K562 (cell line): ENCODE data around the gene OR2T10. TPM values are rescaled to one million over a fixed set of nuclear protein-coding genes. Genes with fewer than 3 reads are reported as not detected.

ENCODE experiments used
- ATAC-seq: fragments of 200-7000 bp; cut with Tn5 transposase; 3 replicates; pipeline ENCODE4 v1.9.1; 2020; ENCODE audit warnings: moderate library complexity
- BruUV-seq: library from RNA; stranded (reverse); fragments of 400-500 nt; replicated peaks from 2 replicates; lab custom pipeline; 2021; lab: Mats Ljungman, UMichigan
- CTCF ChIA-PET: fragments of 300-600 bp; formaldehyde crosslinking; extraction: SDS; loops from one replicate; lab custom pipeline; 2021; ENCODE audit warnings: low intra/inter-chr PET ratio; lab: Yijun Ruan, JAX
- POLR2A ChIA-PET: fragments of 300-600, 350-650 bp; sonication (Branson Sonifier 250); formaldehyde crosslinking; extraction: SDS; loops from one replicate; lab custom pipeline; 2021; ENCODE audit warnings: antibody characterized with exemption, inconsistent platforms; lab: Yijun Ruan, JAX
- DNase-seq, 4 experiments: peaks; one replicate each; pipeline versions ENCODE4 v3.0.0 to v3.0.0-alpha.2; 2011 to 2018; ENCODE audit warnings: low spot score in 3 of 4, mixed read lengths in 3 of 4; ENCODE audit errors: extremely low read depth in 1 of 4
- FAIRE-seq: peaks from 2 replicates; lab custom pipeline; 2011; peaks lifted over from hg19 to GRCh38; lab: Jason Lieb, UNC
- H2AFZ ChIP-seq: 2 replicates; pipeline ENCODE4 v1.6.0; 2011; ENCODE audit warnings: low read depth, low read length, control low read depth, inconsistent platforms
- H3K27ac ChIP-seq: fragments of 200-600 bp; 3 replicates; pipeline ENCODE4 v1.8.0; 2011; ENCODE audit warnings: low read depth, mild to moderate bottlenecking, control low read depth, inconsistent platforms, low read length, moderate library complexity, mixed read lengths; ENCODE audit errors: extremely low read depth
- H3K27me3 ChIP-seq, 2 experiments: fragments of 300-600 bp in 1 of 2; 2 replicates in 1 of 2; 3 replicates in 1 of 2; pipeline versions ENCODE4 v1.6.0 to v1.8.0; 2011; ENCODE audit warnings: inconsistent platforms in 2 of 2, low read length in 2 of 2, mild to moderate bottlenecking in 1 of 2, mixed read lengths in 1 of 2, moderate library complexity in 1 of 2; ENCODE audit not compliant: control insufficient read depth in 2 of 2, insufficient read depth in 2 of 2
- H3K36me3 ChIP-seq: fragments of 300-600 bp; 3 replicates; pipeline ENCODE4 v1.8.0; 2011; ENCODE audit warnings: mild to moderate bottlenecking, low read length, inconsistent platforms; ENCODE audit not compliant: control insufficient read depth, insufficient read depth
- H3K4me1 ChIP-seq, 2 experiments: fragments of 200-600 bp in 1 of 2; replicated peaks in 1 of 2; 2 replicates in 1 of 2; 3 replicates in 1 of 2; pipeline versions ENCODE4 v1.5.1 to v1.8.0; 2011; ENCODE audit warnings: inconsistent platforms in 2 of 2, low read length in 2 of 2, mild to moderate bottlenecking in 1 of 2, mixed read lengths in 1 of 2, moderate library complexity in 1 of 2; ENCODE audit not compliant: control insufficient read depth in 2 of 2, insufficient read depth in 2 of 2
- H3K4me2 ChIP-seq: 2 replicates; pipeline ENCODE4 v1.6.1; 2011; ENCODE audit warnings: low read length, control low read depth, inconsistent platforms, mixed read lengths; ENCODE audit not compliant: insufficient read depth
- H3K4me3 ChIP-seq: fragments of 200-600 bp; sonication (generic), shearing (Covaris generic); 2 replicates; pipeline ENCODE4 v1.5.1; 2016; ENCODE audit warnings: control low read depth, inconsistent platforms
- H3K79me2 ChIP-seq: fragments of 200-600 bp; 3 replicates; pipeline ENCODE4 v1.8.0; 2011; ENCODE audit warnings: low read length, inconsistent platforms; ENCODE audit not compliant: control insufficient read depth, insufficient read depth
- H3K9ac ChIP-seq, 2 experiments: 2 replicates each; pipeline versions ENCODE4 v1.6.0 to v1.6.1; 2011; ENCODE audit warnings: low read depth in 2 of 2, low read length in 2 of 2, control low read depth in 1 of 2, inconsistent platforms in 1 of 2, mild to moderate bottlenecking in 1 of 2, mixed read lengths in 1 of 2; ENCODE audit not compliant: insufficient read depth in 1 of 2
- H3K9me1 ChIP-seq: one replicate; pipeline ENCODE4 v1.6.0; 2011; ENCODE audit warnings: inconsistent platforms, mild to moderate bottlenecking, low read length, moderate library complexity; ENCODE audit not compliant: control insufficient read depth, insufficient read depth
- H3K9me3 ChIP-seq: replicated peaks from 2 replicates; pipeline ENCODE4 v1.5.1; 2011; ENCODE audit warnings: low read depth, low read length, inconsistent platforms; ENCODE audit not compliant: control insufficient read depth, insufficient read depth
- H4K20me1 ChIP-seq: replicated peaks from 2 replicates; pipeline ENCODE4 v1.6.1; 2011; ENCODE audit warnings: low read length, inconsistent platforms, mixed read lengths; ENCODE audit not compliant: control insufficient read depth, insufficient read depth
- ERF ChIP-seq: fragments of 450-650 bp; formaldehyde crosslinking; IDR thresholded peaks from 2 replicates; pipeline ENCODE4 v1.4.0; 2020; ENCODE audit warnings: mild to moderate bottlenecking, mixed read lengths
- ETV1 ChIP-seq: fragments of 450-650 bp; conservative IDR thresholded peaks from 2 replicates; pipeline ENCODE4 v1.6.1; 2016; ENCODE audit warnings: missing genetic modification characterization, control low read depth, low read depth, missing compliant biosample characterization
- HNRNPUL1 ChIP-seq: fragments of 200-400 bp; formaldehyde crosslinking; IDR thresholded peaks from 2 replicates; pipeline ENCODE4 v1.6.1; 2017; ENCODE audit warnings: low read length
- JUN ChIP-seq, 2 experiments: sonication (generic) in 1 of 2; formaldehyde crosslinking in 1 of 2; IDR thresholded peaks; 2 replicates each; pipeline versions ENCODE4 v1.6.1 to v1.8.0; 2012 to 2022; ENCODE audit warnings: borderline replicate concordance in 2 of 2, mild to moderate bottlenecking in 2 of 2, improper control_type of control experiment in 1 of 2, low read depth in 1 of 2, low read length in 1 of 2, missing genetic modification reagents in 1 of 2
- NR1H2 ChIP-seq: sonication (generic); formaldehyde crosslinking; IDR thresholded peaks from 2 replicates; pipeline ENCODE4 v1.4.0; 2020; ENCODE audit warnings: mild to moderate bottlenecking, missing genetic modification reagents
- RBFOX2 ChIP-seq: fragments of 200-400 bp; formaldehyde crosslinking; IDR thresholded peaks from 2 replicates; pipeline ENCODE4 v1.6.1; 2017; ENCODE audit warnings: low read depth, mild to moderate bottlenecking, low read length, moderate library complexity
- RCOR1 ChIP-seq, 2 experiments: IDR thresholded peaks; 2 replicates each; pipeline ENCODE4 v1.6.1; 2012; ENCODE audit warnings: low read depth in 2 of 2, low read length in 2 of 2, borderline replicate concordance in 1 of 2, improper control_type of control experiment in 1 of 2
- TBL1XR1 ChIP-seq, 2 experiments: IDR thresholded peaks; 2 replicates each; pipeline ENCODE4 v1.6.1; 2012; ENCODE audit warnings: improper control_type of control experiment in 2 of 2, low read length in 2 of 2, mild to moderate bottlenecking in 1 of 2
- ZNF175 ChIP-seq: fragments of 200-800 bp; sonication (Bioruptor generic); IDR thresholded peaks from 2 replicates; pipeline ENCODE4 v1.6.1; 2016; ENCODE audit warnings: low read depth, mild to moderate bottlenecking, missing genetic modification characterization, missing compliant biosample characterization
- ZNF232 ChIP-seq: sonication (generic); formaldehyde crosslinking; IDR thresholded peaks from 2 replicates; pipeline ENCODE4 v1.8.0; 2022; ENCODE audit warnings: mild to moderate bottlenecking, missing genetic modification reagents
- ZNF24 ChIP-seq: fragments of 450-650 bp; IDR thresholded peaks from 2 replicates; pipeline ENCODE4 v1.6.1; 2016
- ZNF347 ChIP-seq: fragments of 450-650 bp; formaldehyde crosslinking; IDR thresholded peaks from 2 replicates; pipeline ENCODE4 v1.4.0; 2020; ENCODE audit warnings: low read depth, mild to moderate bottlenecking, moderate library complexity
- WGBS: fragments of 100-300 bp; shearing (Covaris generic); methylation state at CpG from one replicate; pipeline ENCODE4 v1.1.6; 2016; ENCODE audit warnings: low coverage, mixed read lengths; ENCODE audit not compliant: insufficient coverage; ENCODE audit errors: missing lambda C conversion rate; 5-methylcytosine and 5-hydroxymethylcytosine counted together
- in situ Hi-C: fragments of 300-500 bp; cut with MboI; formaldehyde crosslinking; loops from 4 replicates; pipeline ENCODE4 v1.15.0; 2018; ENCODE audit warnings: inconsistent platforms, mixed read lengths
- intact Hi-C: fragments of 100-400 bp; cut with micrococcal nuclease; formaldehyde crosslinking; loops from 2 replicates; pipeline ENCODE4 v1.14.2; 2022
- polyA plus RNA-seq, 8 experiments: library from polyadenylated mRNA; depleted of rRNA in 4 of 8; stranded (reverse) in 5 of 8; unstranded in 3 of 8; fragments of >200 nt; fragmentation: Nextera tagmentation in 2 of 8; fragmentation: Illumina TruSeq in 1 of 8; extraction: Ambion mirVana in 2 of 8; extraction: Trizol in 1 of 8; gene quantifications; 2 replicates each; pipeline versions ENCODE4 v1.2.1 to v1.2.3, GENCODE V29; 2011 to 2014; ENCODE audit warnings: inconsistent platforms in 1 of 8, missing spikeins in 1 of 8
- total RNA-seq, 7 experiments: library from RNA; depleted of rRNA in 6 of 7; stranded (reverse); fragments of >200 nt in 6 of 7; fragmentation: Illumina TruSeq in 2 of 7; extraction: Trizol in 2 of 7; gene quantifications; 2 replicates each; pipeline versions ENCODE4 v1.2.1 to v1.2.3, GENCODE V29; 2011 to 2021; ENCODE audit warnings: low replicate concordance in 1 of 7
- TF ChIP-seq, protein P1 (sequence below): sonication (generic); formaldehyde crosslinking; IDR thresholded peaks from 2 replicates; pipeline ENCODE4 v1.8.1; 2023; ENCODE audit warnings: missing genetic modification reagents, mild to moderate bottlenecking, borderline replicate concordance
- TF ChIP-seq, protein P2 (sequence below): fragments of 250-450 bp; sonication (Bioruptor Pico); IDR thresholded peaks from 2 replicates; pipeline ENCODE4 v1.4.0; 2020; ENCODE audit warnings: borderline replicate concordance

Gene OR2T10
- total and polyA plus RNA-seq, 9 of the 15 experiments (the other 6 are each of a cell fraction or from before 2014, with no cell fraction given): not detected

DNA sequence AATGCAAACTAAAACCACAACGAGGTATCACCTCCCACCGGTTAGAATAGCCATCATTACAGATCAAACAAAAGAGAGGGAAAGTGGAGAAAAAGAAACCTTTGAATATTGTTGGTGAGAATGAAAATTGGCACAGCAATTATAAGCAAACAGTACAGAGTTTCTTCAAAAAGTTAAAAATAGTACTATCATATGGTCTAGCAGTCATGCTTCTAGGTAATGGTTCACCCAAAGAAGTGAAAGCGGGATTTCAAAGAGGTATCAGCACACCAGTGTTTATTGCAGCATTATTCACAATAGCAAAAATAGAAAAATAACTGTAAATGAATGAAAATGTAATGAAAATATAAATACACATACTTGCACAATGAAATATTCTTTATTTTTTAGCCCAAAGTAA is 8.2 kb downstream of the OR2T10 start:
- Histone ChIP-seq H3K4me1 (no peaks in the 10 kb centered on the region), H4K20me1 (no peaks in the 10 kb centered on the region), H3K36me3 (no peaks in the 10 kb centered on the region), H2AFZ (no peak overlapping the region), H3K4me2 (no peak overlapping the region), H3K9ac (no peak overlapping the region), H3K27ac (no peak overlapping the region), H3K79me2 (no peaks in the 10 kb centered on the region), H3K9me3 (no peaks in the 10 kb centered on the region), H3K4me3 (no peak overlapping the region), H3K27me3 (no peaks in the 10 kb centered on the region), H3K9me1 (no peaks in the 10 kb centered on the region)
- ChIA-PET POLR2A (no interaction called here), CTCF (no interaction called here)
- 0% methylated on average over 1 of the region's 3 CpGs for WGBS
- intact Hi-C loops (no loop called here), in situ Hi-C loops (no loop called here)
- no peak for ATAC-seq
- no TSS peak for BruUV-seq
- FAIRE-seq: no peak
- DNase-seq: no peak
- no peak for TF ChIP-seq ZNF175 (CRISPR knock-in tag)
- TF ChIP-seq, protein P1, sequence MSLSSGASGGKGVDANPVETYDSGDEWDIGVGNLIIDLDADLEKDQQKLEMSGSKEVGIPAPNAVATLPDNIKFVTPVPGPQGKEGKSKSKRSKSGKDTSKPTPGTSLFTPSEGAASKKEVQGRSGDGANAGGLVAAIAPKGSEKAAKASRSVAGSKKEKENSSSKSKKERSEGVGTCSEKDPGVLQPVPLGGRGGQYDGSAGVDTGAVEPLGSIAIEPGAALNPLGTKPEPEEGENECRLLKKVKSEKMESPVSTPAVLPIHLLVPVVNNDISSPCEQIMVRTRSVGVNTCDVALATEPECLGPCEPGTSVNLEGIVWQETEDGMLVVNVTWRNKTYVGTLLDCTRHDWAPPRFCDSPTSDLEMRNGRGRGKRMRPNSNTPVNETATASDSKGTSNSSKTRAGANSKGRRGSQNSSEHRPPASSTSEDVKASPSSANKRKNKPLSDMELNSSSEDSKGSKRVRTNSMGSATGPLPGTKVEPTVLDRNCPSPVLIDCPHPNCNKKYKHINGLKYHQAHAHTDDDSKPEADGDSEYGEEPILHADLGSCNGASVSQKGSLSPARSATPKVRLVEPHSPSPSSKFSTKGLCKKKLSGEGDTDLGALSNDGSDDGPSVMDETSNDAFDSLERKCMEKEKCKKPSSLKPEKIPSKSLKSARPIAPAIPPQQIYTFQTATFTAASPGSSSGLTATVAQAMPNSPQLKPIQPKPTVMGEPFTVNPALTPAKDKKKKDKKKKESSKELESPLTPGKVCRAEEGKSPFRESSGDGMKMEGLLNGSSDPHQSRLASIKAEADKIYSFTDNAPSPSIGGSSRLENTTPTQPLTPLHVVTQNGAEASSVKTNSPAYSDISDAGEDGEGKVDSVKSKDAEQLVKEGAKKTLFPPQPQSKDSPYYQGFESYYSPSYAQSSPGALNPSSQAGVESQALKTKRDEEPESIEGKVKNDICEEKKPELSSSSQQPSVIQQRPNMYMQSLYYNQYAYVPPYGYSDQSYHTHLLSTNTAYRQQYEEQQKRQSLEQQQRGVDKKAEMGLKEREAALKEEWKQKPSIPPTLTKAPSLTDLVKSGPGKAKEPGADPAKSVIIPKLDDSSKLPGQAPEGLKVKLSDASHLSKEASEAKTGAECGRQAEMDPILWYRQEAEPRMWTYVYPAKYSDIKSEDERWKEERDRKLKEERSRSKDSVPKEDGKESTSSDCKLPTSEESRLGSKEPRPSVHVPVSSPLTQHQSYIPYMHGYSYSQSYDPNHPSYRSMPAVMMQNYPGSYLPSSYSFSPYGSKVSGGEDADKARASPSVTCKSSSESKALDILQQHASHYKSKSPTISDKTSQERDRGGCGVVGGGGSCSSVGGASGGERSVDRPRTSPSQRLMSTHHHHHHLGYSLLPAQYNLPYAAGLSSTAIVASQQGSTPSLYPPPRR (CRISPR knock-in tag): no peak
- TF ChIP-seq ZNF24: no peak
- no peak for TF ChIP-seq RCOR1 (IDR thresholded peaks at IDR 0.05; ENCODE audit: borderline replicate concordance in 1 of 2, low read depth in 2 of 2, low read length in 2 of 2)
- TF ChIP-seq ETV1 (tag): no peak
- TF ChIP-seq NR1H2 (CRISPR knock-in tag): no peak
- TF ChIP-seq, protein P2, sequence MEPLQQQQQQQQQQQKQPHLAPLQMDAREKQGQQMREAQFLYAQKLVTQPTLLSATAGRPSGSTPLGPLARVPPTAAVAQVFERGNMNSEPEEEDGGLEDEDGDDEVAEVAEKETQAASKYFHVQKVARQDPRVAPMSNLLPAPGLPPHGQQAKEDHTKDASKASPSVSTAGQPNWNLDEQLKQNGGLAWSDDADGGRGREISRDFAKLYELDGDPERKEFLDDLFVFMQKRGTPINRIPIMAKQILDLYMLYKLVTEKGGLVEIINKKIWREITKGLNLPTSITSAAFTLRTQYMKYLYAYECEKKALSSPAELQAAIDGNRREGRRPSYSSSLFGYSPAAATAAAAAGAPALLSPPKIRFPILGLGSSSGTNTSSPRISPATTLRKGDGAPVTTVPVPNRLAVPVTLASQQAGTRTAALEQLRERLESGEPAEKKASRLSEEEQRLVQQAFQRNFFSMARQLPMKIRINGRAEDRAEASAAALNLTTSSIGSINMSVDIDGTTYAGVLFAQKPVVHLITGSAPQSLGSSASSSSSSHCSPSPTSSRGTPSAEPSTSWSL (CRISPR knock-in tag): no peak
- no peak for TF ChIP-seq TBL1XR1 (IDR thresholded peaks at IDR 0.05; ENCODE audit: low read length in 2 of 2)
- TF ChIP-seq RBFOX2: no peak
- TF ChIP-seq ERF (CRISPR knock-in tag): no peak
- no peak for TF ChIP-seq HNRNPUL1
- TF ChIP-seq ZNF232 (CRISPR knock-in tag): no peak
- no peak for TF ChIP-seq JUN (IDR thresholded peaks at IDR 0.05; ENCODE audit: borderline replicate concordance, low read depth, low read length)
- no peak for TF ChIP-seq JUN (CRISPR knock-in tag; IDR thresholded peaks at IDR 0.05; ENCODE audit: borderline replicate concordance)
- no peak for TF ChIP-seq ZNF347 (CRISPR knock-in tag)
